ENCODE results near the gene SKIDA1. TPM values are rescaled to one million over a fixed set of nuclear protein-coding genes. Genes with fewer than 3 reads are reported as not detected.
A peak's percentile ranks its signal among the peaks of the same experiment; 100 is the strongest.
"Not testable (repeated sequence)": the region's sequence is repeated elsewhere in the genome, so short reads cannot be mapped to it uniquely, and the experiment has no call there.

Gene SKIDA1
- 1 to 10 TPM in 1 of 2 donors, under 1 TPM in 1; 0.78 to 1.3 TPM for total RNA-seq

GRCh38 chr10:21525367-21526187 is at the start of gene SKIDA1:
TSS of gene SKIDA1 (minus strand) at chr10:21525682. CDS start at chr10:21517822, 7,860 bp downstream.
- ATAC-seq (peak; percentile 83), DNase-seq (peak; percentile 86 to 89 (median 88))
- Histone ChIP-seq H3K4me3 (peak within 1 kb of the TSS; percentile 55 to 79), H3K4me1 (peaks cover 16% of the 10 kb centered on the region), H3K9me3 (no peaks in the 10 kb centered on the region), H3K27me3 (no peaks in the 10 kb centered on the region), H3K27ac (peak within 1 kb of the TSS; percentile 95 to 99 (median 97)), H3K36me3 (replicated peaks in 1 of 2; ENCODE audit: insufficient read depth in 1 of 2, low read depth in 2 of 2) (no peaks in the 10 kb centered on the region)
- WGBS, 2 donors, result 1 to 2% methylated on average over 27 to 57 of the region's 64 CpGs
- TF ChIP-seq, protein P1, sequence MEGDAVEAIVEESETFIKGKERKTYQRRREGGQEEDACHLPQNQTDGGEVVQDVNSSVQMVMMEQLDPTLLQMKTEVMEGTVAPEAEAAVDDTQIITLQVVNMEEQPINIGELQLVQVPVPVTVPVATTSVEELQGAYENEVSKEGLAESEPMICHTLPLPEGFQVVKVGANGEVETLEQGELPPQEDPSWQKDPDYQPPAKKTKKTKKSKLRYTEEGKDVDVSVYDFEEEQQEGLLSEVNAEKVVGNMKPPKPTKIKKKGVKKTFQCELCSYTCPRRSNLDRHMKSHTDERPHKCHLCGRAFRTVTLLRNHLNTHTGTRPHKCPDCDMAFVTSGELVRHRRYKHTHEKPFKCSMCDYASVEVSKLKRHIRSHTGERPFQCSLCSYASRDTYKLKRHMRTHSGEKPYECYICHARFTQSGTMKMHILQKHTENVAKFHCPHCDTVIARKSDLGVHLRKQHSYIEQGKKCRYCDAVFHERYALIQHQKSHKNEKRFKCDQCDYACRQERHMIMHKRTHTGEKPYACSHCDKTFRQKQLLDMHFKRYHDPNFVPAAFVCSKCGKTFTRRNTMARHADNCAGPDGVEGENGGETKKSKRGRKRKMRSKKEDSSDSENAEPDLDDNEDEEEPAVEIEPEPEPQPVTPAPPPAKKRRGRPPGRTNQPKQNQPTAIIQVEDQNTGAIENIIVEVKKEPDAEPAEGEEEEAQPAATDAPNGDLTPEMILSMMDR (IDR thresholded peaks at IDR 0.05), result no peak
- TF ChIP-seq POLR2A (IDR thresholded peaks at IDR 0.05), result peak in 2 of 3 donors; percentile 54
- intact Hi-C loops (cut with DNase I), result no loop called here

DNA sequence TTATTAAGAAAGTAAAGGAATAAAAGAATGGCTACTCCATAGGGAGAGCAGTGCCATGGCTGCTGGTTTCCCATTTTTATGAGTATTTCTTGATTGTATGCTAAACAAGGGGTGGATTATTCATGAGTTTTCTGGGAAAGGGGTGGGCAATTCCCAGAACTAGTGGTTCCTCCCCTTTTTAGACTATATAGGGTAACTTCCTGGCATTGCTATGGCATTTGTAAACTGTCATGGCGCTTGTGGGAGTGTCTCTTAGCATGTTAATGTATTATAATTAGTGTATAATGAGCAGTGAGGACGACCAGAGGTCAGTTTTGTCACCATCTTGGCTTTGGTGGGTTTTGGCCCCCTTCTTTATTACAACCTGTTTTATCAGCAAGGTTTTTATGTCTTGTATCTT is 49.0 kb upstream of the SKIDA1 start:
- H3K27ac ChIP-seq; H3K27me3 ChIP-seq; ATAC-seq; intact Hi-C loops (cut with DNase I); H3K4me3 ChIP-seq; H3K36me3 ChIP-seq (replicated peaks in 1 of 2; ENCODE audit: insufficient read depth in 1 of 2, low read depth in 2 of 2); H3K9me3 ChIP-seq; DNase-seq: not testable (repeated sequence)
- WGBS, 2 donors, result 88 to 92% methylated on average over 2 of the region's 2 CpGs
- peaks cover 19% of the 10 kb centered on the region for H3K4me1 ChIP-seq

DNA sequence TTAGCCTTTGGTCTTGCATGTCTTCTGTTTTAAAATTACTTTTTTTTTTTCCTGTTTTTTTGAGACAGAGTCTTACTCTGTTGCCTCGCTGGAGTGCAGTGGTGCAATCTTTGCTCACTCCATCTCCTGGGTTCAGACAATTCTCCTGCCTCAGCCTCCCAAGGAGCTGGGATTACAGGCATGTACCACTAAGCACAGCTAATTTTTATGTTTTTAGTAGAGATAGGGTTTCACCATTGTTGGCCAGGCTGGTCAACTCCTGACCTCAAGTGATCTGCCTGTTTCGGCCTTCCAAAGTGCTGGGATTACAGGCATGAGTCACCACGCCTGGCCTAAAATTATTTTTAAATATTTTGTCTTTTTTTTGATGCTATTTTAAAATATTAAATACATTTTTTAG is 47.1 kb upstream of the SKIDA1 start:
- WGBS, 2 donors, result 74 to 79% methylated on average over 3 of the region's 3 CpGs
- H3K36me3 ChIP-seq (replicated peaks in 1 of 2; ENCODE audit: insufficient read depth in 1 of 2, low read depth in 2 of 2), result no peaks in the 10 kb centered on the region
- no peaks in the 10 kb centered on the region for H3K9me3 ChIP-seq
- TF ChIP-seq, protein P1 (IDR thresholded peaks at IDR 0.05), result no peak
- TF ChIP-seq POLR2A (IDR thresholded peaks at IDR 0.05), result no peak
- ATAC-seq, result no peak
- no peak overlapping the region for H3K27ac ChIP-seq
- H3K27me3 ChIP-seq, result no peaks in the 10 kb centered on the region
- peak in 2 of 4 donors; percentile 10 to 23 for DNase-seq
- H3K4me1 ChIP-seq, result peaks cover 17% of the 10 kb centered on the region
- H3K4me3 ChIP-seq, result no peak overlapping the region
- intact Hi-C loops (cut with DNase I), result no loop called here

DNA sequence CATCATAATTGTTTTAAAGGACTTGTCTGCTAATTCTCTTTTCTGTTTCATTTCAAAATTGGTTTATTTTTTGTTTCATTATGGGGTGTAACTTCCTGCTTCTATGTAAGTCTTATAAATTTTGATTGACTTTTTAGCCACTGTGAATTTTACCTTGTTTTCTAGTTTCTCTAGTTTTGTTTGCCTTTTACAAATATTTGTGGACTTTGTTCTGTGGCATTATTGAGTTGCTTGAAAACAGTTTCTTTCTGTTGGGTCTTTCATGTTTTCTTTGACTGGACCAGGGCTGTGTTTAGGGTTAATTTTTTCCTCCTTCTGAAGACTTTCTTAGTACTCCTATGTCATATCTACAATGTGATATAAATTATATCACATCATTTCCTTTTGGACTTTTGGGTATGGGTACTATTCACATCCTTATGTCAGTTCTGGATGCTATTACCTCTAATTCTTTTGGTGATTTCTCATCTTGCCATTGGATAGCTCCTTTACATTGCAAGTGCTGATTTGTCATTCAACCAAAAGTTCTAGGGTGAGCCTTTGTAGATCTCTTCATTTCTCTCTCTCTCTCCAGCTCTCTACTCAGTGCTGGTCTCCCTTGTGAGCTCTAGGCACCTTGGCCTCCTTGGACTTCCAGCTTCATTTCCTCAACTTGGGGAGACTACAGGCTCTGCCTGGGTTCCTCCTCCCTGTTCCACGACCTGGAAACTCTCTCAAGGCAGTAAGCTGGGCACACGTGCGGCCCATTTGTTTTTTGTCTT is 45.5 kb upstream of the SKIDA1 start:
- no peak overlapping the region for H3K4me3 ChIP-seq
- no peak overlapping the region for H3K27ac ChIP-seq
- ATAC-seq (no peak), DNase-seq (no peak)
- intact Hi-C loops (cut with DNase I), result no loop called here
- H3K36me3 ChIP-seq (replicated peaks in 1 of 2; ENCODE audit: insufficient read depth in 1 of 2, low read depth in 2 of 2), result no peaks in the 10 kb centered on the region
- no peaks in the 10 kb centered on the region for H3K9me3 ChIP-seq
- TF ChIP-seq, protein P1 (IDR thresholded peaks at IDR 0.05), result no peak
- no peak for TF ChIP-seq POLR2A (IDR thresholded peaks at IDR 0.05)
- H3K4me1 ChIP-seq, result peaks cover 25% of the 10 kb centered on the region
- 81 to 84% methylated on average over 3 of the region's 3 CpGs for WGBS, 2 donors
- no peaks in the 10 kb centered on the region for H3K27me3 ChIP-seq

DNA sequence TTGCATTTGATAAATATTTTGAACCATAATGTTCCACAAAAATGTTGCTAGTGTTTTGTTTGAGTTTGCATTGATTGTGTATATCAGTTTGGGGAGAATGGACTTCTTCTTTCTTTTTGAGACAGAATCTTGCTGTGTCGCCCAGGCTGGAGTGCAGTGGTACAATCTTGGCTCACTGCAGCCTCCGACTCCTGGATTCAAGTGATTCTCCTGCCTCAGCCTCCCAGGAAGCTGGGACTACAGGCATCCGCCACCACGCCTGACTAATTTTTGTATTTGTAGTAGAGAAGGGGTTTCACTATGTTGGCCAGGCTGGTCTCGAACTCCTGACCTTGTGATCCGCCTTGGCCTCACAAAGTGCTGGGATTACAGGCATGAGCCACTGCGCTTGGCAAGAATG is 33.5 kb upstream of the SKIDA1 start:
- H3K27ac ChIP-seq; H3K4me3 ChIP-seq; DNase-seq; H3K27me3 ChIP-seq; H3K36me3 ChIP-seq (replicated peaks in 1 of 2; ENCODE audit: insufficient read depth in 1 of 2, low read depth in 2 of 2); H3K9me3 ChIP-seq; ATAC-seq; H3K4me1 ChIP-seq; intact Hi-C loops (cut with DNase I): not testable (repeated sequence)
- whole genome bisulfite sequencing, 2 donors, result 94 to 95% methylated on average over 7 of the region's 7 CpGs

All from body of pancreas (tissue), 4 donors.